H1 (cell line): Measurements from ENCODE around the gene TBX3. TPM values are rescaled to one million over a fixed set of nuclear protein-coding genes. Genes with fewer than 3 reads are reported as not detected.
A peak's percentile ranks its signal among the peaks of the same experiment; 100 is the strongest.

Experiments used
- CTCF ChIA-PET: fragments of 300-600 bp; sonication (Branson Sonifier 250); formaldehyde crosslinking; loops from one replicate; lab custom pipeline; 2021; ENCODE audit not compliant: partially characterized antibody; lab: Charles Lee
- POLR2A ChIA-PET: fragments of 300-600 bp; sonication (Branson Sonifier 250); formaldehyde crosslinking; loops from one replicate; lab custom pipeline; 2021; ENCODE audit warnings: inconsistent platforms; ENCODE audit not compliant: partially characterized antibody; lab: Charles Lee
- DNase-seq, 2 experiments: peaks; one replicate each; pipeline versions ENCODE4 v3.0.0 to v3.0.0-alpha.2; 2010 to 2022; ENCODE audit warnings: low spot score in 2 of 2, low read depth in 1 of 2, mixed read lengths in 1 of 2
- FAIRE-seq: peaks from 2 replicates; lab custom pipeline; 2011; peaks lifted over from hg19 to GRCh38; lab: Jason Lieb, UNC
- H2AFZ ChIP-seq: 2 replicates; pipeline ENCODE4 v1.8.1; 2012; ENCODE audit warnings: low read length, inconsistent platforms
- H2AK5ac ChIP-seq: 2 replicates; pipeline ENCODE4 v1.6.1; 2013; ENCODE audit warnings: low read depth, low read length
- H2BK120ac ChIP-seq: replicated peaks from 2 replicates; pipeline ENCODE3; 2013; ENCODE audit warnings: low read depth, low read length, inconsistent platforms
- H2BK12ac ChIP-seq: 2 replicates; pipeline ENCODE4 v1.6.1; 2013; ENCODE audit warnings: low read depth, low read length
- H2BK15ac ChIP-seq: 2 replicates; pipeline ENCODE4 v1.6.1; 2013; ENCODE audit warnings: low read length
- H2BK20ac ChIP-seq: 2 replicates; pipeline ENCODE4 v1.6.1; 2013; ENCODE audit warnings: low read length
- H2BK5ac ChIP-seq: 2 replicates; pipeline ENCODE4 v1.6.1; 2013; ENCODE audit warnings: low read depth, low read length
- H3K14ac ChIP-seq: 2 replicates; pipeline ENCODE4 v1.6.1; 2013; ENCODE audit warnings: inconsistent platforms; ENCODE audit not compliant: insufficient read length
- H3K18ac ChIP-seq: 2 replicates; pipeline ENCODE4 v1.6.1; 2013; ENCODE audit warnings: low read length; ENCODE audit errors: extremely low read depth
- H3K23ac ChIP-seq: 2 replicates; pipeline ENCODE4 v1.6.1; 2013; ENCODE audit warnings: inconsistent platforms; ENCODE audit not compliant: insufficient read length
- H3K23me2 ChIP-seq: 2 replicates; pipeline ENCODE4 v1.6.1; 2013; ENCODE audit warnings: low read depth, low read length
- H3K27ac ChIP-seq: 2 replicates; pipeline ENCODE4 v1.6.1; 2011; ENCODE audit warnings: low read depth, low read length, inconsistent platforms
- H3K27me3 ChIP-seq, 4 experiments: replicated peaks in 1 of 4; 1 replicate in 1 of 4; 2 replicates in 3 of 4; pipeline versions ENCODE4 v1.6.1 to v1.8.1; 2011 to 2013; ENCODE audit warnings: low read length in 3 of 4, mild to moderate bottlenecking in 3 of 4, inconsistent platforms in 2 of 4, mixed read lengths in 2 of 4, moderate library complexity in 1 of 4; ENCODE audit not compliant: control insufficient read depth in 3 of 4, insufficient read depth in 3 of 4; ENCODE audit errors: extremely low read depth in 1 of 4
- H3K36me3 ChIP-seq, 4 experiments: 2 replicates each; pipeline versions ENCODE4 v1.6.1 to v1.8.1; 2011 to 2013; ENCODE audit warnings: mild to moderate bottlenecking in 4 of 4, low read length in 3 of 4, moderate library complexity in 2 of 4, control low read depth in 1 of 4, inconsistent platforms in 1 of 4; ENCODE audit not compliant: insufficient read depth in 4 of 4, control insufficient read depth in 2 of 4
- H3K4ac ChIP-seq: replicated peaks from 2 replicates; pipeline ENCODE3; 2013; ENCODE audit warnings: low read length, low read depth, mixed read lengths, inconsistent platforms; ENCODE audit not compliant: insufficient read length
- H3K4me1 ChIP-seq, 4 experiments: replicated peaks in 1 of 4; 1 replicate in 1 of 4; 2 replicates in 3 of 4; pipeline versions ENCODE4 v1.6.1 to v1.8.1; 2011 to 2013; ENCODE audit warnings: low read length in 3 of 4, inconsistent platforms in 2 of 4, mixed read lengths in 1 of 4; ENCODE audit not compliant: insufficient read depth in 4 of 4, control insufficient read depth in 3 of 4
- H3K4me2 ChIP-seq, 2 experiments: 2 replicates each; pipeline versions ENCODE4 v1.6.1 to v1.8.1; 2011 to 2013; ENCODE audit warnings: low read depth in 2 of 2, low read length in 2 of 2, control low read depth in 1 of 2, inconsistent platforms in 1 of 2, mild to moderate bottlenecking in 1 of 2; ENCODE audit not compliant: insufficient read depth in 1 of 2
- H3K4me3 ChIP-seq, 4 experiments: fragments of 200-600, 300-600 bp in 1 of 4; sonication (generic), shearing (Covaris generic), sonication (Bioruptor Twin) in 1 of 4; 2 replicates each; pipeline versions ENCODE4 v1.5.1 to v1.8.1; 2011 to 2016; ENCODE audit warnings: low read length in 4 of 4, low read depth in 3 of 4, control low read depth in 2 of 4, inconsistent platforms in 2 of 4, mild to moderate bottlenecking in 2 of 4, mixed read lengths in 1 of 4, moderate library complexity in 1 of 4; ENCODE audit not compliant: insufficient read depth in 2 of 4; ENCODE audit errors: extremely low read depth in 1 of 4
- H3K56ac ChIP-seq: replicated peaks from 2 replicates; pipeline ENCODE3; 2013; ENCODE audit warnings: low read depth, mild to moderate bottlenecking, mixed read lengths, low read length, inconsistent platforms; ENCODE audit not compliant: insufficient read length
- H3K79me1 ChIP-seq: 2 replicates; pipeline ENCODE4 v1.6.1; 2013; ENCODE audit warnings: low read depth, low read length, control low read depth
- H3K79me2 ChIP-seq, 2 experiments: 2 replicates each; pipeline versions ENCODE4 v1.6.1 to v1.8.1; 2012 to 2013; ENCODE audit warnings: low read length in 2 of 2, mild to moderate bottlenecking in 2 of 2, inconsistent platforms in 1 of 2; ENCODE audit not compliant: insufficient read depth in 2 of 2, control insufficient read depth in 1 of 2
- H3K9ac ChIP-seq, 4 experiments: replicated peaks in 1 of 4; 1 replicate in 1 of 4; 2 replicates in 3 of 4; pipeline versions ENCODE4 v1.6.1 to v1.8.1; 2011 to 2013; ENCODE audit warnings: low read depth in 3 of 4, low read length in 3 of 4, control low read depth in 2 of 4, mild to moderate bottlenecking in 2 of 4, moderate library complexity in 2 of 4, inconsistent platforms in 1 of 4; ENCODE audit errors: extremely low read depth in 1 of 4
- H3K9me3 ChIP-seq, 2 experiments: 2 replicates each; pipeline versions ENCODE4 v1.6.1 to v1.8.1; 2012 to 2013; ENCODE audit warnings: mild to moderate bottlenecking in 2 of 2, moderate library complexity in 2 of 2, control low read depth in 1 of 2, inconsistent platforms in 1 of 2, low read depth in 1 of 2, low read length in 1 of 2, mixed read lengths in 1 of 2; ENCODE audit not compliant: insufficient read depth in 2 of 2
- H4K20me1 ChIP-seq, 2 experiments: replicated peaks in 1 of 2; 2 replicates each; pipeline versions ENCODE3 to v1.8.1; 2011 to 2013; ENCODE audit warnings: inconsistent platforms in 2 of 2, low read length in 2 of 2, mild to moderate bottlenecking in 1 of 2; ENCODE audit not compliant: insufficient read depth in 2 of 2, control insufficient read depth in 1 of 2
- H4K5ac ChIP-seq: 2 replicates; pipeline ENCODE4 v1.6.1; 2013; ENCODE audit warnings: low read length, low read depth, mixed read lengths, inconsistent platforms; ENCODE audit not compliant: insufficient read length
- H4K8ac ChIP-seq: 2 replicates; pipeline ENCODE4 v1.8.0; 2013; ENCODE audit warnings: mild to moderate bottlenecking, moderate library complexity, low read length, inconsistent platforms; ENCODE audit not compliant: insufficient read depth; ENCODE audit errors: extremely low read depth
- H4K91ac ChIP-seq: replicated peaks from 2 replicates; pipeline ENCODE3; 2013; ENCODE audit warnings: low read length, mixed read lengths, inconsistent platforms; ENCODE audit not compliant: insufficient read length
- CTBP2 ChIP-seq: IDR thresholded peaks from 2 replicates; pipeline ENCODE4 v1.7.0; 2011; ENCODE audit warnings: borderline replicate concordance, mild to moderate bottlenecking, moderate library complexity, mixed read lengths, low read length; ENCODE audit not compliant: insufficient read depth, insufficient read length
- E2F6 ChIP-seq: IDR thresholded peaks from 2 replicates; pipeline ENCODE4 v1.6.1; 2012; ENCODE audit warnings: inconsistent platforms
- EGR1 ChIP-seq: IDR thresholded peaks from 2 replicates; pipeline ENCODE4 v1.6.1; 2011; ENCODE audit warnings: low read depth, low read length, borderline replicate concordance
- EZH2 ChIP-seq: fragments of 200-600 bp; sonication (generic); IDR thresholded peaks from 2 replicates; pipeline ENCODE4 v1.7.1; 2012; ENCODE audit warnings: low read depth, mild to moderate bottlenecking, moderate library complexity, low read length, inconsistent platforms; ENCODE audit not compliant: severe bottlenecking
- RNF2 ChIP-seq: fragments of 200-900, 300-1000 bp; sonication (generic); IDR thresholded peaks from 2 replicates; pipeline ENCODE4 v1.7.1; 2016; ENCODE audit warnings: borderline replicate concordance, low read depth, mild to moderate bottlenecking, antibody characterized with exemption, low read length; ENCODE audit not compliant: poor library complexity, severe bottlenecking; ENCODE audit errors: missing control alignments
- SUZ12 ChIP-seq: fragments of 200-600 bp; sonication (generic); IDR thresholded peaks from 2 replicates; pipeline ENCODE4 v1.6.1; 2012; ENCODE audit warnings: mild to moderate bottlenecking, inconsistent platforms, low read length, moderate library complexity, mixed read lengths
- WGBS, 2 experiments: shearing (Covaris generic) in 1 of 2; methylation state at CpG; one replicate each; pipeline versions ENCODE4 v1.1.6 to v1.1.7; 2013 to 2015; ENCODE audit warnings: low lambda C conversion rate in 2 of 2, mixed read lengths in 2 of 2, inconsistent platforms in 1 of 2, low coverage in 1 of 2, missing lambda C conversion rate in 1 of 2; ENCODE audit not compliant: insufficient replicate concordance in 2 of 2, insufficient coverage in 1 of 2, insufficient read length in 1 of 2; ENCODE audit errors: extremely low coverage in 1 of 2, missing lambda C conversion rate in 1 of 2; 5-methylcytosine and 5-hydroxymethylcytosine counted together
- polyA plus RNA-seq, 7 experiments: library from polyadenylated mRNA; depleted of rRNA in 3 of 7; stranded (reverse) in 5 of 7; unstranded in 2 of 7; fragments of >200 nt in 5 of 7; fragments of 200-250 nt in 2 of 7; gene quantifications; 1 replicate in 5 of 7; 2 replicates in 1 of 7; 4 replicates in 1 of 7; pipeline versions ENCODE4 v1.2.1 to v1.2.3, GENCODE V29; 2011 to 2013; ENCODE audit warnings: missing spikeins in 2 of 7, mixed read lengths in 2 of 7
- total RNA-seq: library from RNA; stranded (reverse); fragmentation: NEBNext Ultra II Directional; extraction: Animal tissue kit (Norgen Biotek cat#: 25700); gene quantifications from 2 replicates; pipeline ENCODE4 v1.2.1, GENCODE V29; 2021

TBX3 gene
- total and polyA plus RNA-seq, 2 of the 8 experiments (the other 6 are each of a cell fraction or from before 2014, with no cell fraction given): 0.09 to 1.0 TPM

DNA sequence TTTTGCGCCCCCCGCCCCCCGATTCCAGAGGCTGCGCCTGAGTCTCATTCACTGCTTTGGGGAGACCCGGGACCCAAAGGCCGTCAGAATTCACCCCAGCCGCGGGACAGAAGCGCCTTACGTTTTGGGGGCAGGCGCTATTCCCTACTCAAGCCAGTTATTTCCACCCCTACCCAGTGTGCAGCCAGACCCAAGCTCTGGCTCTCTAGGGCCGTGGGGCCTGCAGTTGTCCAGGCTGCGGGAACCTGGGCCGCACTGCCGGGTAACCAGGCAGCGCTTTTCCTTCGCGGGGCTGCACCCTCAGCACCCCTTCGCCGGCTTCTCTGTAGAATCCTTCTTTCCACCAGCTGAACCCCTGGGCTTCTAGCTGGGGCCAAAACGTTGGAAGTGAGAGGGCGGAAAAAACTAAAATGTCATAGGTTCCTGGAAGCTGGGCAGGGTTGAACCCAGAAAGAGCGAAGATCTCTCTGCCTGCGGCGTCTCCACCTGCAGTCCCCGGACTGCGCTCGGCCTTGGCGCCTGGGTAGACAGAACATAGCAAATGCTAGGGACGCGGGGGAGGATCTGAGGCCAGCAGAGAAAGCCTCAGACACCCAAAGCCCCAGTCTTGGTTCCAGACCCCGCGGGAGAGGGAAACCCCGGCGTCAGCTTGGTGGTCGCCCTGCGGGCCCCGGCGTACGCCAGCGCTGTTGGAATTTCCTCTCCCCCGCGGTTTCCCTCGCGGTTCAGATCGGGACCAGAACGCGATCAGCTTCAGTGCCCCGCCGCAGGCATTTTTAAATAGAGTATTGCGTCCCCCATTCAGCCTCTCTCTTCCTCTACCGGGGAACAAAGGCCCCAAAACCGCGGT, 18.3 kb downstream of the TBX3 start:
- H3K14ac ChIP-seq: no peak overlapping the region
- no peak overlapping the region for H2AFZ ChIP-seq
- H4K20me1 ChIP-seq: peaks cover 11 to 12% of the 10 kb centered on the region in 2 experiments
- H3K9me3 ChIP-seq: no peaks in the 10 kb centered on the region
- no peaks in the 10 kb centered on the region for H3K36me3 ChIP-seq
- H3K27me3 ChIP-seq: peaks cover 56 to 77% (median 70%) of the 10 kb centered on the region in 4 experiments
- no peak overlapping the region for H3K56ac ChIP-seq
- no peak overlapping the region for H3K9ac ChIP-seq
- 2% methylated on average over 37 of the region's 54 CpGs; no CpG with 5 or more reads in 1 of the 2 experiments for WGBS, 2 experiments
- peak overlapping the region; percentile 56 to 58 for H3K4me2 ChIP-seq
- H3K18ac ChIP-seq: no peak overlapping the region
- no peak overlapping the region for H2BK20ac ChIP-seq
- ChIA-PET POLR2A (interaction anchor here (0.6 to 1.1 kb wide), 3 partner anchors 8 to 705 kb away, joined by 3 to 4 read pairs (median 3); no protein-coding TSS in a partner anchor), CTCF (interaction anchor here (0.6 to 2.8 kb wide), 10 partner anchors 9 to 613 kb away, joined by 3 to 7 read pairs (median 4); partner anchors contain the start of gene TBX3)
- peak overlapping the region; percentile 26; the same call in 1 of the 2 replicates for H4K8ac ChIP-seq
- no peaks in the 10 kb centered on the region; the same call in 1 of the 2 replicates for H3K23me2 ChIP-seq
- no peak overlapping the region for H3K27ac ChIP-seq
- H2BK12ac ChIP-seq: 0 out of 2 replicates have a peak overlapping the region, but pooled peaks have one; percentile 17
- no peak overlapping the region for H4K5ac ChIP-seq
- peak; percentile 71 for TF ChIP-seq RNF2
- 0 out of 2 replicates have a peak, but pooled peaks have one; percentile 14 for TF ChIP-seq E2F6
- peak; percentile 98 for TF ChIP-seq SUZ12
- TF ChIP-seq EGR1: peak; percentile 17; the same call in 1 of the 2 replicates
- TF ChIP-seq CTBP2: no peak
- TF ChIP-seq EZH2: peak; percentile 97
- no peak overlapping the region for H2BK15ac ChIP-seq
- no peak overlapping the region for H3K4ac ChIP-seq
- peak in 1 of 2 experiments; percentile 70 for DNase-seq
- no peak overlapping the region for H4K91ac ChIP-seq
- no peak for FAIRE-seq
- no peaks in the 10 kb centered on the region for H3K79me1 ChIP-seq
- H2BK120ac ChIP-seq: no peak overlapping the region
- no peak overlapping the region for H2AK5ac ChIP-seq
- H3K4me1 ChIP-seq: peaks cover 5 to 29% (median 14%) of the 10 kb centered on the region in 4 experiments
- no peak overlapping the region for H3K23ac ChIP-seq
- H2BK5ac ChIP-seq: no peak overlapping the region
- no peaks in the 10 kb centered on the region for H3K79me2 ChIP-seq
- peak overlapping the region in 3 of 4 experiments; percentile 2 to 44 (median 23); a peak in 4 of 8 replicates for H3K4me3 ChIP-seq
